ENCODE data around the gene WDR89.
"Not testable (repeated sequence)": the region's sequence is repeated elsewhere in the genome, so short reads cannot be mapped to it uniquely, and the experiment has no call there.

The WDR89 gene

GRCh38 chr14:63624203-63624602, 17.5 kb downstream of the WDR89 start:
- TF ChIP-seq ESRRG (CRISPR knock-in tag; IDR thresholded peaks at IDR 0.05) (no peak), SNAI2 (CRISPR knock-in tag; IDR thresholded peaks at IDR 0.05) (no peak), ZC3H10 (CRISPR knock-in tag; IDR thresholded peaks at IDR 0.05) (no peak), CSRNP3 (CRISPR knock-in tag; IDR thresholded peaks at IDR 0.05) (no peak), PPARA (CRISPR knock-in tag; IDR thresholded peaks at IDR 0.05; ENCODE audit: borderline replicate concordance) (no peak), ZNF565 (CRISPR knock-in tag; conservative IDR thresholded peaks at IDR 0.05; ENCODE audit: low read depth) (no peak), ZNF70 (CRISPR knock-in tag; IDR thresholded peaks at IDR 0.05) (no peak), ZFP3 (CRISPR knock-in tag; IDR thresholded peaks at IDR 0.05) (no peak), BACH2 (CRISPR knock-in tag; IDR thresholded peaks at IDR 0.05; ENCODE audit: borderline replicate concordance) (no peak), ZNF8 (CRISPR knock-in tag; IDR thresholded peaks at IDR 0.05) (no peak), PATZ1 (CRISPR knock-in tag; IDR thresholded peaks at IDR 0.05; ENCODE audit: borderline replicate concordance) (no peak)
- no peak for ATAC-seq

GRCh38 chr14:63621975-63622374, 19.7 kb downstream of the WDR89 start:
- not testable (repeated sequence) for ATAC-seq

- ATAC-seq: no peak
- TF ChIP-seq OSR1 (CRISPR knock-in tag; IDR thresholded peaks at IDR 0.05): no peak
- TF ChIP-seq PPARA (CRISPR knock-in tag; IDR thresholded peaks at IDR 0.05; ENCODE audit: borderline replicate concordance): no peak
- no peak for TF ChIP-seq CREB5 (CRISPR knock-in tag; IDR thresholded peaks at IDR 0.05; ENCODE audit: low read depth)
- no peak for TF ChIP-seq ZNF565 (CRISPR knock-in tag; conservative IDR thresholded peaks at IDR 0.05; ENCODE audit: low read depth)
- TF ChIP-seq PATZ1 (CRISPR knock-in tag; IDR thresholded peaks at IDR 0.05; ENCODE audit: borderline replicate concordance): no peak
- no peak for TF ChIP-seq ISL1 (CRISPR knock-in tag; IDR thresholded peaks at IDR 0.05)
- no peak for TF ChIP-seq ZC3H10 (CRISPR knock-in tag; IDR thresholded peaks at IDR 0.05)
- TF ChIP-seq SNAI2 (CRISPR knock-in tag; IDR thresholded peaks at IDR 0.05): no peak
- TF ChIP-seq CSDC2 (CRISPR knock-in tag; IDR thresholded peaks at IDR 0.05): no peak
- no peak for TF ChIP-seq TCF4 (CRISPR knock-in tag; IDR thresholded peaks at IDR 0.05; ENCODE audit: borderline replicate concordance)
These were observed 25.7 kb downstream of the WDR89 start for GRCh38 chr14:63616015-63616414.

GRCh38 chr14:63614679-63615363, 26.9 kb downstream of the WDR89 start:
- peak; percentile 81 for ATAC-seq

More at GRCh38 chr14:63614679-63615363, 26.9 kb downstream of the WDR89 start:
- TF ChIP-seq ARNTL (CRISPR knock-in tag; IDR thresholded peaks at IDR 0.05; ENCODE audit: borderline replicate concordance, low read depth) (no peak), OSR1 (CRISPR knock-in tag; IDR thresholded peaks at IDR 0.05) (no peak), PATZ1 (CRISPR knock-in tag; IDR thresholded peaks at IDR 0.05; ENCODE audit: borderline replicate concordance) (no peak), TOX (CRISPR knock-in tag; IDR thresholded peaks at IDR 0.05; ENCODE audit: borderline replicate concordance) (no peak), CREB5 (CRISPR knock-in tag; IDR thresholded peaks at IDR 0.05; ENCODE audit: low read depth) (no peak), TCF4 (CRISPR knock-in tag; IDR thresholded peaks at IDR 0.05; ENCODE audit: borderline replicate concordance) (no peak; the same call in 1 of the 2 replicates), ZC3H10 (CRISPR knock-in tag; IDR thresholded peaks at IDR 0.05) (no peak), ZNF70 (CRISPR knock-in tag; IDR thresholded peaks at IDR 0.05) (no peak), ISL1 (CRISPR knock-in tag; IDR thresholded peaks at IDR 0.05) (no peak), ZFP30 (CRISPR knock-in tag; IDR thresholded peaks at IDR 0.05) (no peak), ZFP3 (CRISPR knock-in tag; IDR thresholded peaks at IDR 0.05) (no peak), ESRRG (CRISPR knock-in tag; IDR thresholded peaks at IDR 0.05) (no peak), TSHZ2 (CRISPR knock-in tag; IDR thresholded peaks at IDR 0.05) (no peak), SNAI2 (CRISPR knock-in tag; IDR thresholded peaks at IDR 0.05) (no peak), ZNF8 (CRISPR knock-in tag; IDR thresholded peaks at IDR 0.05) (no peak)
